ENCODE measurements around the gene HAS3. TPM values are rescaled to one million over a fixed set of nuclear protein-coding genes. Genes with fewer than 3 reads are reported as not detected.
"Not testable (repeated sequence)": the region's sequence is repeated elsewhere in the genome, so short reads cannot be mapped to it uniquely, and the experiment has no call there.

HAS3 gene
- total RNA-seq, 1 experiment from 2014 or later: 140 TPM

- Histone ChIP-seq H3K9ac (ENCODE audit: low read length) (no peak overlapping the region), H3K4me2 (ENCODE audit: low read length) (no peak overlapping the region), H2AFZ (ENCODE audit: low read depth, low read length, poor library complexity, severe bottlenecking) (no peak overlapping the region), H3K4me3 (replicated peaks in 1 of 2; ENCODE audit: low read depth in 1 of 2, low read length in 2 of 2) (no peak overlapping the region), H3K79me2 (ENCODE audit: insufficient read depth, low read length) (peaks cover 95% of the 10 kb centered on the region), H4K20me1 (ENCODE audit: insufficient read depth) (peaks cover 36% of the 10 kb centered on the region; the same call in 1 of the 2 replicates), H3K27me3 (ENCODE audit: insufficient read depth, low read length) (no peaks in the 10 kb centered on the region), H3K27ac (ENCODE audit: low read depth, low read length) (no peak overlapping the region), H3K9me2 (ENCODE audit: insufficient read depth) (no peaks in the 10 kb centered on the region), H3K9me3 (ENCODE audit: control insufficient read depth in 1 of 2, insufficient read depth in 1 of 2, low read depth in 1 of 2, low read length in 2 of 2) (no peaks in the 10 kb centered on the region), H3K36me3 (ENCODE audit: control insufficient read depth in 1 of 2, insufficient read depth in 2 of 2, low read length in 2 of 2) (peaks cover 56 to 86% of the 10 kb centered on the region in 2 experiments), H3K4me1 (ENCODE audit: control insufficient read depth in 1 of 2, insufficient read depth in 2 of 2, low read length in 2 of 2) (peaks cover 4 to 6% of the 10 kb centered on the region in 2 experiments; a peak in 3 of 4 replicates)
- ChIA-PET CTCF (no interaction called here), POLR2A (no interaction called here), RAD21 (ENCODE audit: low non-redundant PET in 1 of 2, low total read pairs in 2 of 2, uncharacterized antibody in 2 of 2, unreplicated experiment in 2 of 2) (no interaction called here)
- TF ChIP-seq EGR1 (IDR thresholded peaks at IDR 0.05; ENCODE audit: low read depth): no peak
- TF ChIP-seq ELF1 (IDR thresholded peaks at IDR 0.05; ENCODE audit: borderline replicate concordance, low read depth): no peak
- TF ChIP-seq CBX3 (IDR thresholded peaks at IDR 0.05; ENCODE audit: low read depth): no peak
- intact Hi-C loops (cut with micrococcal nuclease): no loop called here
- DNase-seq (ENCODE audit: low read depth, low spot score): no peak
- no peak for ATAC-seq
- no TSS peak for BruUV-seq (replicated peaks)
Measured at GRCh38 chr16:69138608-69139007, 33.2 kb downstream of the HAS3 start.

GRCh38 chr16:69139464-69139863 lies 34.0 kb downstream of the HAS3 start:
- CTCF ChIA-PET: not testable (repeated sequence)

GRCh38 chr16:69141014-69141413 lies 35.6 kb downstream of the HAS3 start:
- POLR2A ChIA-PET: no interaction called here
- Histone ChIP-seq H3K4me3 (replicated peaks in 1 of 2; ENCODE audit: low read depth in 1 of 2, low read length in 2 of 2) (no peak overlapping the region), H3K9me2 (ENCODE audit: insufficient read depth) (no peaks in the 10 kb centered on the region), H3K27me3 (ENCODE audit: insufficient read depth, low read length) (no peaks in the 10 kb centered on the region), H3K79me2 (ENCODE audit: insufficient read depth, low read length) (peaks cover 92% of the 10 kb centered on the region), H3K9ac (ENCODE audit: low read length) (no peak overlapping the region), H2AFZ (ENCODE audit: low read depth, low read length, poor library complexity, severe bottlenecking) (no peak overlapping the region), H3K4me1 (ENCODE audit: control insufficient read depth in 1 of 2, insufficient read depth in 2 of 2, low read length in 2 of 2) (no peaks in the 10 kb centered on the region), H3K27ac (ENCODE audit: low read depth, low read length) (no peak overlapping the region), H3K9me3 (ENCODE audit: control insufficient read depth in 1 of 2, insufficient read depth in 1 of 2, low read depth in 1 of 2, low read length in 2 of 2) (no peaks in the 10 kb centered on the region), H3K36me3 (ENCODE audit: control insufficient read depth in 1 of 2, insufficient read depth in 2 of 2, low read length in 2 of 2) (peaks cover 62 to 85% of the 10 kb centered on the region in 2 experiments), H3K4me2 (ENCODE audit: low read length) (no peak overlapping the region), H4K20me1 (ENCODE audit: insufficient read depth) (peaks cover 22% of the 10 kb centered on the region; the same call in 1 of the 2 replicates)
- CTCF ChIA-PET: no interaction called here
- no peak for ATAC-seq
- BruUV-seq (replicated peaks): no TSS peak
- intact Hi-C loops (cut with micrococcal nuclease): no loop called here
- RAD21 ChIA-PET (ENCODE audit: low non-redundant PET in 1 of 2, low total read pairs in 2 of 2, uncharacterized antibody in 2 of 2, unreplicated experiment in 2 of 2): no interaction called here
- DNase-seq (ENCODE audit: low read depth, low spot score): no peak
- TF ChIP-seq ATF3 (IDR thresholded peaks at IDR 0.05) (no peak), ZNF274 (IDR thresholded peaks at IDR 0.05; ENCODE audit: low read depth, low read length) (no peak), SRF (IDR thresholded peaks at IDR 0.05; ENCODE audit: low read depth) (no peak), CTCF (IDR thresholded peaks at IDR 0.05 in 2 of 3, conservative IDR thresholded peaks at IDR 0.05 in 1 of 3; ENCODE audit: borderline replicate concordance in 1 of 3, insufficient read depth in 1 of 3, low read depth in 2 of 3, low read length in 2 of 3) (no peak), EZH2 (IDR thresholded peaks at IDR 0.05) (no peak), MAX (IDR thresholded peaks at IDR 0.05) (no peak), JUND (IDR thresholded peaks at IDR 0.05) (no peak), POLR2A (IDR thresholded peaks at IDR 0.05; ENCODE audit: borderline replicate concordance, extremely low read depth, insufficient read depth, insufficient read length) (no peak), POLR2AphosphoS5 (IDR thresholded peaks at IDR 0.05; ENCODE audit: low read depth, low read length) (no peak), ZFX (IDR thresholded peaks at IDR 0.05) (no peak)

More at GRCh38 chr16:69139464-69139863, 34.0 kb downstream of the HAS3 start:
- peaks cover 60 to 83% of the 10 kb centered on the region in 2 experiments for H3K36me3 ChIP-seq (ENCODE audit: control insufficient read depth in 1 of 2, insufficient read depth in 2 of 2, low read length in 2 of 2)
- H2AFZ ChIP-seq (ENCODE audit: low read depth, low read length, poor library complexity, severe bottlenecking); H3K4me3 ChIP-seq (replicated peaks in 1 of 2; ENCODE audit: low read depth in 1 of 2, low read length in 2 of 2); H3K4me2 ChIP-seq (ENCODE audit: low read length); RAD21 ChIA-PET (ENCODE audit: low non-redundant PET in 1 of 2, low total read pairs in 2 of 2, uncharacterized antibody in 2 of 2, unreplicated experiment in 2 of 2); H3K4me1 ChIP-seq (ENCODE audit: control insufficient read depth in 1 of 2, insufficient read depth in 2 of 2, low read length in 2 of 2); H3K9ac ChIP-seq (ENCODE audit: low read length); DNase-seq (ENCODE audit: low read depth, low spot score); ATAC-seq; POLR2A ChIA-PET; H3K27me3 ChIP-seq (ENCODE audit: insufficient read depth, low read length); BruUV-seq (replicated peaks); H3K9me3 ChIP-seq (ENCODE audit: control insufficient read depth in 1 of 2, insufficient read depth in 1 of 2, low read depth in 1 of 2, low read length in 2 of 2); intact Hi-C loops (cut with micrococcal nuclease); H3K27ac ChIP-seq (ENCODE audit: low read depth, low read length); H3K9me2 ChIP-seq (ENCODE audit: insufficient read depth): not testable (repeated sequence)
- H3K79me2 ChIP-seq (ENCODE audit: insufficient read depth, low read length): peaks cover 93% of the 10 kb centered on the region
- peaks cover 29% of the 10 kb centered on the region; the same call in 1 of the 2 replicates for H4K20me1 ChIP-seq (ENCODE audit: insufficient read depth)

Measured in HCT116 (cell line).